Colon (tissue), 2 donors: ENCODE measurements around the gene GH1.

ENCODE experiments used
- FAIRE-seq: peaks from 2 replicates; lab custom pipeline; 2012; peaks lifted over from hg19 to GRCh38; lab: Jason Lieb, UNC
- donor health status: control.
- donor health status: control.

The GH1 gene

DNA sequence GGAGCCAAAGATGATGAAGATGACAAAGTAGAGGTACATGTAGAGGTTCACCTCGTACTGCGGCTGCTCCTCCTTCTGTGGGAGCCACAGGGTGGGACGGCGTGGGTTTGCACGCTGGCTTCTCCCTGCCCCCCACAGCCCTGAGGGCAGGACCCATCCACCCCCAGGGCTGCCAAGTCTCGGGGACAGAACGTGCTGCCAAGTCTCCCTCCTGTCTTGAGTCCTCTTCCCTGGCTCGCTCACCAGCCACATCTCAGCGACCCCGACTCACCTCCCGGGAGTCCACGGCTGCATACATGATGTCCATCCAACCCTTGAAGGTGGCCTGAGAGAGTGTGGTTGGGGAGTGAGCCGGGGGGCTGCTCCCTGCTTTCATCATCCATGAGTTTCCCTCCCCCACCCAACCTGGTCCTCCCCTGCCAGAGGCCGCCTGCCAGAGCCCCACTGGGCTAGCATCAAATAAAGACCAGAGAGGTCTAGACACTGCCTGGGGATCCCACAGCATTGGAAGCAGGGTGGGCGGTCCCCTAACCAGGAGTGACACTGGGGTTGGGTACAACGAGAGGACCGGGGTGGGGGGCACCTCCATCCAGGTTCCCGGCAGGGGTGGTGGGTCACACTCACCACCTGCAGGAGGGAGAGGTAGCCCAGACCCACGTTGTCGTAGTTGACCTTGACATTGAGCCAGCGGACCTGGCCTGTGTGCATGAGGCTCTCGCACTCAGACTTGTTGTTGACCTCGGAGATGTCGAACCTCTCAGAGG is 26.3 kb upstream of the GH1 start:
- no peak for FAIRE-seq

DNA sequence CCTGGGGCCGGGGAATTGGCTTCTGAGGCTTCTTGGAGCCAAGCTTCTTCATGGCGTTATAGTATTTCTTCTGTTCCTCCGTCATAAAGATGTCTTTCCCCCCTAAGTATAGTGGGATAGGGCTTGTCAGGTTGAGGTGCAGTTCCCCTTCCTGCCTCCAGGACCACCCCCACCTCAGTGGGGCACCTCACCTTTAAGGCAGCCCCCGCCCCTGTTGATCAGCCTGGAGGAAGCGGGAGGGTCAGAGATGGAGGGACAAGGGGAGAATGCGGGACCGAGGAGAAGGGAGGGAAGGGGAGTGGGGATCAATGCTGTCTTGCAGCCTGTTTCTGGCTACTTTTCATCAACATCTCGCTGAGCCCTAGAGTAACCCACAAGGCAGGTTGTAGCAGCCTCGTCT is 25.1 kb upstream of the GH1 start:
- no peak for FAIRE-seq

DNA sequence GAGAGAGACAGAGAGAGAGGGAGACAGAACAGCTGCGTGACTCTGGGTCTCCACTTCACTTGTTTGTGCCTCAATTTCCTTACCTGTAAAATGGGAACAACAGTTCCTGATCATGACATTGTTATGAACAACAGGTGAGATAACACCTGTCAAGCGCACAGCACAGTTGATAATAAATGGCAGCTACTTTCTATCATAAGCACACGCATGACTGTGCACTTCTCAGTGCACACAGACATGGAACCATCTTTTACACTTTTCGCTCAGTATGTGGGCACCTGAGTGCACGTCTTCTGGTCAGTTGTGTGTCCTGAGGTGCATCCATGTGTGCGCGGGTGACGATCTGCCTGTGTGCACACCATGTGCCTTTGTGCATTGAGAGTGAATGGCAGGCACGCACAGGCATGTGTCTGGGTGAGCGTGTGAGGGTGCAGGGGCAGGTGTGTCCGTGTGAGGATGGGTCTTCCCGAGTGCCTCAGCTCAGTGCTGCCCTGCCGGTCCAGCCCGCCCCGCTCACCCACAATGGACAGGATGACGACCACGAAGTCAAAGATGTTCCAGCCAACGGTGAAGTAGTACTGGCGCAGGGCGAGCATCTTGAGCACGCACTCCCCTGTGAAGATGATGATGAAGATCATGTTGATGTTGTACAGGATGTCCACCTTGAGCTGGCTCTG is 23.8 kb upstream of the GH1 start:
- FAIRE-seq = no peak

DNA sequence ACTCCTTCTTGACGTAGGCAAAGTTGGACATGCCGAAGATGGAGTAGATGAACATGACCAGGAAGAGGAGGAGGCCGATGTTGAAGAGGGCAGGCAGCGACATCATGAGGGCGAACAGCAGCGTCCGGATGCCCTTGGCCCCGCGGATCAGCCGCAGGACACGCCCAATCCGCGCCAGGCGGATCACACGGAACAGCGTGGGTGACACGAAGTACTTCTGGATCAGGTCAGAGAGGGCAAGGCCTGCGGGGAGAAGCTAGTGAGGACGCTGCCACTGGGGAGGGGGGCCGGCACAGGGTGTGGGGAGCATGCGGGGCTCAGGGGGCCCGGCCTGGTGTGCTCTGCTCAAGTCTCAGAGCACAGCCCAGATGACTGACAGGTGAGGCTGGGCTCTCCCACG is 23.1 kb upstream of the GH1 start:
- FAIRE-seq = no peak

DNA sequence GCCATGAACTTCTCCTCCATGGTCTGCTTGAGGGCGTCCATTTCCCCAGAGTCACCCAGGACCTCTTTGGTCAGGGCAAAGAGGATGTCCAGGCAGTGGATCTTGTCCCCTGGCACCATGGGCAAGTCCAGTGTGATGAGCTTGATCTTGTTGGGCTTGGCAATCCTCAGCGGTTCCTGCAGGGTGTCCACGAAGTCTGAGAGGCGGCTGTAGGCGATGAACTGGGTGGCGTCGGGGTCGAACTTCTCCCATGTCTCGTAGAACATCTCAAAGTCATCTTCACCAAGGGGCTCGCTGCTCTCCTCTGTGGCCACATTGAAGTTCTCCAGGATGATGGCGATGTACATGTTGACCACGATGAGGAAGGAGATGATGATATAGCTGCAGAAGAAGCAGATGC is 22.5 kb upstream of the GH1 start:
- FAIRE-seq = no peak

DNA sequence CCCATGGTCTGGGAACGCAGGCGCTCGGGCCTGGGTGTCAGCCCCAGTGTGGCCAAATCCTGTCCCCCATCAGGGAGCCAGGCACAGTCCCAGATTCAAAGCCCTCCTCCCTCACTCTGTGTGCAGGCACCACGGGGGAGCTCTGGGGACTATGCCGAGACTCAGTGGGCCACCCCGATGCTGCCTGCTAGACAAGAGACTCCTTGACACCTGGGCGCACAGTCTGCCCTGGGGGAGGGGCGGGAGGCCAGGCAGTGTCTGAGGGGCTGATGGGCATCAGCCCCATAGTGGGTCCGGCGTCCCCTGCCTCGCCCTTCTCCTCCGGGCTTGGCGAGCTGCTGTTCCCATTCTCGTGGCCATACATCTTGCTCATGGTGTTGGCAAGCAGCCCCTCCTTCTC is 21.9 kb upstream of the GH1 start:
- no peak for FAIRE-seq

DNA sequence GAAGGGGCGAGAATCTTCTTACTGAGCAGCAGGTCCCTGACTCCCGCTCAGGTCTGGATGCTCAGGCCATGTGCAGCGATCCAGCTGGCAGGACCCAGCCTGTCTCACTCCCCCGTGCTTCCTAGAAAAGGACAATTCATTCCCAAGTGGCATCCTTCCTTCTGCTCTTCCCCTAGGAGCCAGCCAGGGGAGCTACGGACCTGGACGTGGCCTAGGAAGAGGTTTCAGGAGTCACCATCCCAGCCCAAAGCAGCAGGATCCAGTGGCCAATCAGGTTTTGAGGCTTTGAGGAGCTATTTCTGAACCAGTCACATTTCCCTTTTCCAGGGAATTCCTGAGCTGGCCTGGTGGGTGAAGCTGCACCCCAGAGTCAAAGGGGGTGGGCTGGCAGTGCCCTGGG is 21.2 kb upstream of the GH1 start:
- no peak for FAIRE-seq

DNA sequence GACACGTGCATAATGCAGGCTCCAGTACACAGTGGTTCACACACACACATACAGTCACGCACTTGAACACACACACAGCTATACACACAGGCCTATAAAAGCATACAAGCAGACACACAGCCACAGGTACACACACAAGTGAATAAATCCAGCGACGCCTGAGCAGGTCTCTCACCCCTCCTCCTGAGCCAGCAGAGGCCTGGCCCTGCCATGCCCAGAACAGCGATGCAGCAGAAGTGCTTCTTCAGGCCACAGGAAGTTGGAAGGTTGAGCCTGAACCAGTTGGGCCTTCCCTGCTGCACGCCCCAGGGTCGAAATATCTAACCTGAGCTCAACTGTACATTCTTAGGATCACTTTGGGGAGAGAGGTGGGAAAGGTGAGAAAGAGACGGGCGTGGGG is 20.8 kb upstream of the GH1 start:
- FAIRE-seq = no peak

DNA sequence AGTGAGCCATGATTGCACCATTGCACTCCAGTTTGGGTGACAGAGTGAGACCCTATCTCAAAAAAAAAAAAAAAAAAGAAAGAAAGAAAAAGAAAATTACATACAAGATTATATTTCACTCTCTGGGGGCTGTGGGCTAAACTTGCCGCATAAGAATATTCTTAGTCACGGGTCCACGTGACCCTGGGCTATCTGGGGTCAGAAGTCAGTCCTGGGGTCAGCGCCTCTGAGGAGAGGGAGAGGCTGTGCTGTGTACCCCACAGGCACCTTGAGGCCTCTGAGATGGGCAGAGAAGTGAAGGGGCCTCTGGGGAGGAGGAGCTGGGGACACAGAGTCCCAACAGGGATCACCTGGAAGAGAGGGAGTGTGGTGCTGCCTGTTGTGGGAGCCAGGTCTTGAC is 19.3 kb upstream of the GH1 start:
- FAIRE-seq = no peak

DNA sequence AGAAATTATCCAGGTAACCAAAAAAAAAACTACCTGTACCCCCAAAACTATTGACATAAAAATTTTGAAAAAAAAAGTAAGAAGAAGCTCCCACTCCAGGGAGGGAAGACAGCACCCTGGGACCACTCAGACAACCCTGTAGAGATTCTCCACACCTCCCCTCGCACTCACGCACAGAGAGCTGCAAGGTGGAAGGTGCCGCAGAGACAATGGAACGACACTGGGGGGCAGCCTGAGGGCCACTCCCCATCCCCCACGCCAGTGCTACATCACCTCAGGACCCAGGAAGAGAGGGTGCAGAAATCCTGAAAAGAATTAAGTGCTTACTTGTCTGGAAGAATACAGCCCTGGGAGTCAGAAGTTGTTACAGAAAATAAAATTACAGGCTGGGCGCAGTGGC is 18.7 kb upstream of the GH1 start:
- FAIRE-seq = no peak

DNA sequence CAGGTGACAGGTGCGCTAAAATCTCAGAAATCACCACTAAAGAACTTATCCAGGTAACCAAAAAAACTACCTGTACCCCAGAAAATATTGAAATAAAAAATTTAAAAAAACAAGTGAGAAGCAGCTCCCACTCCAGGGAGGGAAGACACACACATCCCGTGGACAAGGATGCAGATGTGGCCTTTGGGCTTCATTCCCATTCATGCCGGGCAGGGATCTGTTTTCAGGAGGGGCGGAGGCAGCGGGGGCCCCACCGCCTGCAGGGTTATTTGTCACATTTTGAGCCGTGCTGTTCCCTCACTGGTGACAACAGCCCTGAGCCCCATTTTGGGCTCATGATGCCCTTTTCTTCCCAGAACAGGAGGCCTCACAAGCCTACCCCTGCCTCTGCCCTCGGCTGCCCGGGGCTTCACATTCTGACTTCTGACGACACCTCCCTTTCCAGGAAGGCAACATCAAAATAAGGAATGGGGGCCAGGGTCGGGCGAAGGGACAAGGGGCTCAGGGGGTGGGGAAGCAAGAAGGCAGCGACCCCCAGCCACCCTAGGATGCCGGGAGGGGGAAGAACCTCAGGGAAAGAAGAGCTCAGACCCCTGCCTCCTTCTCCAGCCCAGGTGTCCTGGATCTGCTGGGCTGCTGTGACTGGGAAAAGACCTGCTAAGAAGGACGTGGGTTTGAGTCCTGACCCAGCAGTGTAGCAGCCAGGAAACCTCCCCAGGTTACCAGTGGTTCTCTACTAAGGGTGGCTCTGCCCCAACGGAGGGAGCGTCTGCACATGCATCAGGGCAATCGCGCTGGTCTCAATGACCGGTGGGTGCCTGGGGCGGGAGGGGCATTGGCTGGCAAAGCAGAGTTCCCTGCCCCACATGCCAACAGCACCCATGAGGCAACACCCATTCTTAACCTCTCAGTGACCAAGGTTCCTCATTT is 15.8 kb upstream of the GH1 start:
- no peak for FAIRE-seq

DNA sequence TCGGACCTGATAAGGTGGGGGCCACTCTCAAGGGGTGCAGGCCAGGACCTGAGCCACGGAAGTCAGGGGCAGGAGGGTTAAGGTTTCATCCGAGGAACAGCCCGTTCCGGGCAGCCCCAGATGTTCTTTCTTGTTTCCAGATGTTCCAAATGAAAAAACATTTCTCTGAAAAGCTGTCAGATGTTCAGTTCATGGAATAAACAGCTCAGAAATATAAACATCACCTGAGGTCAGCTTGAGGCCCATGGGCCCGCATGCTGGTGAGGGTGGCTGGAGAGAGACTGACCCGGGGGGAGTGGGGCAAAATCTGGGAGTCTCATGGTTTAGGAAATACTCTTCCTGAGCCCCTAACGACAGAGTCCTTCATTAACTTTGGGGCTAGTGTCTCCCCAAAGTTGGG is 15.0 kb upstream of the GH1 start:
- FAIRE-seq = no peak

DNA sequence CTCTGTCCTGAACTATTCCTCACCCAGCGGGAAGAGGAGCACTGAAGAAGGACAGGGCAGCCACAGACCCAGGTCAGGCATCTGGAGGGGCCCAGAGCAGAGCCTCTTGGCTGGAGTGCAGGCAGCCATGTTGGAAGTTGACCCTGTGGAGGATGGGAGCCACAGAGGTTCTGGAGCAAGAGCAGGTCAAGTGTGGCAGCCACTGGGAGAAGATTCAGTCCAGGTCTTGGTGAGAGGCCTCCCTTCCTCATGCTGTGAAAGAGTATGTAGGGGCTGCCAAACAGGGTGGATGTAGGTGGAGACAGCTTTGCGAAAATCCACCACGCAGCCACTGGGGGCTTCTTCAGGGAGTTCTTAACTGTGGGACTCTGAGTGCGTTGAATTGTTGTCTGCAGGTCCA is 14.1 kb upstream of the GH1 start:
- FAIRE-seq = no peak

DNA sequence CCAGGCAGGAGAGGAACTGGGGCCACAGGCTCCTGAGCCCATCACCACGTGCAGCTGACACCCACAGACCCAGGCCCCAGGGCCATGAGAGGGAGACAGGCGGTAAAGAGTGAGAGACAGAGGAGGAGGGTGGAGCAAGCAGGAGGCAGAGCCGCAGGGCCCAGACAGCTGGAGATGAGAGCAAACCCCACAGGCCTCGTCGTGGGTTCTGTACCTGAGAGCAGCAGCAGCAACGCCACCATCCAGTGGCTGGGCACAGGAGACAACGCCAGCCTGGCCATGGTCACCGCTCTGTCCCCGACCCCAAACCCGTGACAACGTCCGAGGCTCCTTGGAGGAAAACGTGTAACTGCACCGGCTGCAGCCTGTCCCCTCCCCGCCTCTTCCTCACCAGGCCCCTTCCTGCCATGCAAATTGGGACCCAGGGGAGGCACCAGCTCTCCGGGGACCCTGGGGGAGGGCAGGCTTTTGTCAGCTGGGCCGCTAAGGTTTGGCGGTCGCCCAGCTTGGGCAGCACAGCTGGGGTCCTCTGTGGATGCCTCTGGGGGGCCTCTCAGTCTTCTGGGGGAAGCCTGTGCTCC is 13.4 kb upstream of the GH1 start, which contains the start of gene CD79B:
CD79B (minus strand) TSS at position 351 of the 581 bp plus-strand sequence; CDS start at position 281, 70 bp downstream.
- FAIRE-seq = no peak

DNA sequence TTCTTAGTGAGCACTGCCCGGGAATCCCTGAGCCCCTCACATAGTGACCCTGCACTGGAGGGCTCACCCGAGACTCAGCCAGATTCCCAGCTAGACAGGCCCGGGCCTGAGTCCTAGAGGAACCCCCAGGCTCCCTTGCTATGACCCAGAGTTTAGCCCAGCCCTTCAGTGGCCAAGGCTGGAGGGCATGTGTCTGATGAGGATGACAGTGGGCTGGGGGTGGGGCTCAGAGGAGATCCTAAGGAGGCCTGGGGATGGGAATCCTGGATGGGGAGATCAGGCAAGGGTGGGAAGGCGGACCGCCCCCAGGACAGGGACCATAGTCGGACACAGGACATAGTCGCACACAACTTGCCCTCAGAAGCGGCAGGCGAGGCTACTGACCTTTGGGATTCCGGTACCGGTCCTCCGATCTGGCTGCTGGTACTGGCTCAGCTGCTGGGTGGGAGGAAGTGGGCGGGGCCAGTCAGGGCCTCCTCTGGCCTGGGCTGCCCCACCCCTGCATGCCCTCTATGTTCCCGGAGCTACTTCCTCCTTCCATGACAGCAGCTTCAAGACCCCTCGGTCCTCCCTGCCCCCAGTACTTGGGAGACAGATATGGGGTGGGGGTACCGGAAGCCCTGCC is 12.4 kb upstream of the GH1 start:
- FAIRE-seq = no peak

DNA sequence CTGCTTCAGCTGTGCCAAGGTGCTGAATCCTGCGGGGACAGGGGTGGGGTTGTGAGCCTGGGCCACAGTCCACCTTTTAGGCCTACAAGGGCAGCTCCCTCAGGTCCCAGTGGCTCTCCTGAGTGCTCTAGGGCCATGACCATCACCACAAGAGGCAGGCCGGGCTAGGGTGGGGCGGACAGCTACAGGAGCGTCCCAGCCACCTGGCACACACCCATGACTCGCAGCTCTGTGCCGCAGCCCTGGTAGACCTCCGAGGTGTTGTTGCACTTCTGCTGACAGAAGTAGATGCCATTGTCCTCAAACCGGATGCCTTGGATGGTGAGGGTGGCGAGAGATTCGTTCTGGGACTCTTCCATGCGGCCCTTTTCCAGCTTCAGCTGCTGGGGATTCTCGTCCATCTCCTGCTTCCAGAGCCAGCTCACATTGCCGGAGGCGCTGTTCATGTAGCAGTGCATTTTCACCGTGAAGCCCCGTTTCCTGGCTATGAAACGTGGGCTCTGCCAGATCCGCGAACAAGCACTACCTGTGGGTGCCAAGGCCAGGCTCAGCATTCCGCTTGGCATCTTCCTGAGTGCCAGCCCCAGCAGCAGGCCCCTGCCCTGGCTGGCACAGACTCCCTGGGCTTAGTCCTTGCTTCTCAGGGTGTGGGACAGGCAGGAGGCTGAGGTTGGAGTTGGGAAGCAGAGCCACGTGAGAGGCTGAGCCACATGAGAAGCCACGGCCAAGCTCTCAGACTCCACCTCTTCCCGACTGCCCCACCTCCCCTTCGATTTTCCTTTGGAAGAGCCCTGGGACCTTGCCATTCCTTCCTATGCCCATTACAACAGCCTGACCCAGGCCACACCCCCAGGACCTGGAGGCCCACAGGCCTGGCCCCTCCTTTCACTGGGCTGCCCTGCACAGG is 11.5 kb upstream of the GH1 start:
- FAIRE-seq = no peak

DNA sequence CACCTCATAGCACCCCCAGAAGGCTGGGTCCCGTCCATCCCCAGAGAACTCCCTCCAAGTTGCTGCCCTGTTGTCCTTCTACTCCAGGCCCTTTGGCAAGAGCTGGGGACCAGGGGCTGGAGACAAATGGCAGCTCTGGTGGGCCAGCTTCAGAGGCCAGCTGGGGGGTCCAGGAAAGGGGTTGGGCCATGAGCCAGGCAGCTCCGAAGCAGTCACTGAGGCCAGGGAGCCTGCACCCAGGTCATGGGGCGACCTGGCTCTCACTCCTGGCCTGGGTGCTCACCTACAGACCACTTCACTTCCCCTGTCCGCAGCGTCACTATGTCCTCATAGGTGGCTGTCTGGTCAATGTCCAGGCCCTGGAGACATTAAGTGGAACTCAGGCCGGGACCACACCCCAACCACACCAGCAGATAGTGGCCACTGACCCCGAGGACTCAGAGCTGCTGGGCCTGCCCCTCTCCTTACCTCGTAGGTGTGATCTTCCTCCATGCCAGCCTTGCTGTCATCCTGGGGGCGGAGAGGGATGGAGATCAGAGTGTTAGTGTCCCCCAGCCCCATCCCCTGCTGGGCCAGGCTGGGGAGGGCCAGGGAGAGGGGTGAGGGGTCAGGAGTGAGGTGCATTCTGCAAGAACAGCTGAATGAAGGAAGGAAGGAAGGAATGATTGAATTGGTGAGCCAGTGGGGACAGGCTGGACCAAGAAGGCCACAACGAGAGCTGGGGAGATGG is 10.5 kb upstream of the GH1 start:
- FAIRE-seq = no peak

DNA sequence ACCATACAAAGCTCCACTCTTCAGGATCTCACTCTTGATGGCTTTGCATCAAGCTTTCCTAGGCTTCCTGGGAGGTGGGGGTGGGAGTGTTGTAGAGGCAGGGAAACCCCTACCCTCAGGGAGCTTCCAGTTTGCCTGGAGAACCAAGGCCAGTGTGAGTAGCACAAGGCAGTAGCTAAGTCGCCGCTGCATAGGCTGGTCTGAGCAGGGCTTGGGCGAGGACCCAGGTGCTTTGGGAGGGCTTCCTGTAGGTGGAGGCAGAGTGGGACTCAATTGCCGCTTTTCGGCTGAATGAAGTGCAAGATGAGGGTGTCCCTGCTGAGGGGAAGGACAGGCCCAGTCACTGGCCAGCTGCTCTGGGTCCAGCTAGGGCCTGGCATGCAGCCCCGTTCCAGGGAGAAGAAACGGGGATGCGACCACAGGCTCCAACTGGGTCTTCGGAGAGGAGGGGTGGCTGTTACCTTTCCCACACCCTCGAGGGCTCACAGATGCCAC is 9.6 kb upstream of the GH1 start:
- FAIRE-seq = no peak

DNA sequence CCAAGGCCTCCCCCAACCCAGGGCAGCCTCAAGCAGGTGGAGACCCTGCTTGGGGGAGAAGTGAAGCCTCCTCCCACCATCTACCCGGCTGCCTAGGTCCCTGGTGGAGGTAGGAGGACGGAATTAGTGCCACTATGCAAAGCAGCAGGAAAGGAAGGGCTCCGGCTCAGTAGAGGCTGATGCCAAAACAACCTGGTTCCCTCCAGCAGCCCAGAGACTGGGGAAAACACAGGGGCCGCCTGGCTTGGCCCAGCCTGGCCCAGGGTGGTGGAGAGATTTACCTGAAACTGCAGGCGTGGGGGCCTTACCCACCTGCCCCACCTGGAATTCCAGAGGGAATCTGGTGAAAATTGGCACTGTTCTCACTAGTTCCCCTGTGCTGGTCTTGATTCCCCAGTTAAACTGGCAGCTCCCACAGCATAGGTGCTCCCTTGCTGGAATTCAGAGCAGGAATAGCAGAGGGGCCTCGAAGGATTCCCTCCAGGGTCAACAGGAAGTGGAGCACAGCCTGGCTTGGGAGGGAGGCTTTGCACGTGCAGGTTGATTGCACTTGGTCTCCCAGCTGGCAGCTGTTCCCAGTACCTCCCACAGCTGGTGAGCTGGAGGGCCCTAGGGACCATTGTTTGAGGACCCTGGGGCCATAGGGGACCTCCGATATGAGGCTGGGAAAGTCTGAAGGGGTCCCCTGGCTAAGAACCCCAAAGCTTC is 9.0 kb upstream of the GH1 start:
- no peak for FAIRE-seq
